NCI-H128 (cell line): ENCODE results near the gene CFDP1.

ENCODE experiments used
- DNase-seq: peaks from one replicate; lab custom pipeline; 2025; ENCODE audit not compliant: unreplicated experiment; lab: John Stamatoyannopoulos, UW

CFDP1 gene

DNA sequence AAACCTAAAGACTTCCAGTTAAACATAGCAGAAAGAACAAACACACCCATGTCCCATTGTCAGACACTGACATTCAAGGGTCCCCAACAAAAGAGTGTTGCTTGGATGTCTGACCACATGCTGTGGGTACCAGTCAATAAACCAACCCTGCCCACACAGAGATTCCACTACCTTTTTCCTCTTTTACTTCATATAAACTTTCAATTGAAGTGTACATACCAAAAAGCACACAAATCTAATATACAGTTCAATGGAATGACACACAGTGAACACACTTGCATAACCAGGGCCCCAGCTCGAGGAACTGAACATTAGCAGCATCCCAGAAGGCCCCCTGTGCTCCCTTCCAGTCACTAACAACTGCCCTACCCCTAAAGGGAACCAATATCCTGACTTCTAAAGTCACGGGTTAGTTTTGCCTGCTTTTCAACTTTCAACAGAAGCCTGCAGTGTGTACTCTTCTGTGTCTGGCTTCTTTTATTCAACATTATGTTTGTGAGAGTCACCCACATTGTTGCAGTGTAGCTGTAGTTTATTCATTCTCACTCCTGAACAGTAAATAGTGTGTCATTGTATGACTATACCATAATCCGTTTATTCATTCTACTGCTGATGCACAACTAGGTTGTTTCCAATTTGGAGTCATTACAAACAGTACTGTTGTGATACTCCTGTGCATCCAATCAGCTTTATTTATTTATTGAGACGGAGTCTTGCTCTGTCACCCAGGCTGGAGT lies 18.0 kb downstream of the CFDP1 start:
- no peak for DNase-seq

DNA sequence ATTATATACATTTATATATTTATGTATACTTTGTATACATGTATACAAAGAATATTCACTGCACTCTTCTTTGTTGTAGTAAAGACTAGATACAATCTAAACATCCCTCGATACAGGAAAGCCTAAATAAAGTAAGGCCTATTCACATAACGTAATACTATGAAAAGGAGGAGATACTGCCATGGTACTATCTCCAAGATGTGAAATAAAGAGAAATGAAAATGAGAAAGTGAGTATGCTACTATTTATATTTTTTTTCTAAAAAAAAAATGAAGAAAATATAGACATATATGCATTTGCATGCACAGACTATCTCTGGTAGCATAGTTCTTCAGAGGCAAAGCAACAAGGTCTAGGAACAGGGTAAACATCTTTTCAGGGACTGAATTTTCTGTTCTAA lies 19.4 kb downstream of the CFDP1 start:
- DNase-seq = no peak

DNA sequence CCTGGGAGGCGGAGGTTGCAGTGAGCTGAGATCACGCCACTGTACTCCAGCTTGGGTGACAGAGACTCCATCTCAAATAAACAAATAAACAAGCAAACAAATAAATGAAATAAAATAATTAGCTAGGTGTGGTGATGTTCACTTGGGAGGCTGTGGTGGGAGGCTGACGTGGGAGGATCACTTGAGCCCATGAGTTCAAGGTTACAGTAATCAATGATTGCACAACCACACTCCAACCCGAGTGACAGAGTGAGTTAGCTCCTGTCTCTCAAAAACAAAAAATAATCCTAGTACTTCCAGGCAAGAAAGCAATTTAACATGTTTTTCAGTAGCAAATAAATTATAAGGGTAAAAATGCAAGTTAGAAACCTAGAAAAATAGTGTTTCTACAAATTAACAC lies 26.4 kb downstream of the CFDP1 start:
- DNase-seq = no peak

DNA sequence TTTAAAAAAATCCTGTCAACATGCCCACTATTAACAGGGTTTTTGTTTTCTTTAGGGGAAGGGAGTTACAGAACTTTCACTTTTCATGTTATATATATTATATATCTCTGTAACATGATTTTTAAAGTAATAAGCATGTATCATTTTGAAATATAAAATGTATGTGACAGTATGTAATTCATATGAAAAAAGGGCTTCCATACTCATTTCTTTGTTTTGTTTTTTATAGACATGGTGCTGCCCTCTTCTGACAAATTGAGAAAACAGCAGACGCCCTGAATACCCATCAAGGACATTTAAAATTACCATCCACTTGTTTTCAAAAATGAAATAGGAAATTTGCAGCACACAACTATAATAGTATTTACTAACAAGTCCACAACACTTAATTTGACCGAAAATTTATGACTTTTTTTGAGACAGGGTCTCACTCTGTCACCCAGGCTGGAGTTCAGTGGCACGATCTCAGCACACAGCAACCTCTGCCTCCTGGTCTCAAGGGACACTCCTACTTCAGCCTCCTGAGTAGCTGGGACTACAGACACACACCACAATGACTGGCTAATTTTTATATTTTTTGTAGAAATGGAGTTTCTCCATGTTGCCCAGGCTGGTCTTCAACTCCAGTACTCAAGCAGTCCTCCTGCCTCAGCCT lies 30.4 kb downstream of the CFDP1 start:
- no peak for DNase-seq

DNA sequence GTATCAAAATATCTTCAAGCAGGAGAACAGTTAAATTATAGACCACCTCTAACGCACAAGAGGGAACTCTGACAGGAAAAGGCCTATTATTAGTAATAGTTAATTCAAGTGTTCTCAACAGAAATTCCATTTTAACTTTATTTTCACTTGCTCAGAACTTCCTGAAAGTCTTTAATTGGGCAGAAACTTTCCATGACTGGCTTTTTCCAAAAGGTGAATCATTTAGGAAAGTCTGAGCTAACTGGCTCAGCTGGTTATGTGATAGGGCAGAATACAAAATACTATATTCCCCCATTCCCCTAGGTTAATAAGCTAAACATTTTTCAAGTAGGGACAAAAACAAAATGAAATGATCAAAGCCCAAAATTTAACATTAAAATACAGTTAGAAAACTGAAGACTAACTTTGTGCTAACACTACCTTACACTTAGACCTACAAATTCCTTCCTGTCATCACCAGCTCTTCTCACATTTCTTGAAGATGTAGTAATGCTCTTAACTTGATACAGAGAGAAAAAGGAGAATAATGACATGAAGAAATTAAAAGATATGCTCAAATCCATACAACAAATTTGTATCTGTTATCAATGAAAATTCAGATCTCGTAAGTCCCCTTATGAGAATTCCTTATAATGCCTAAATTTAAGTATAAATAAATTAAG lies 31.0 kb downstream of the CFDP1 start:
- no peak for DNase-seq

DNA sequence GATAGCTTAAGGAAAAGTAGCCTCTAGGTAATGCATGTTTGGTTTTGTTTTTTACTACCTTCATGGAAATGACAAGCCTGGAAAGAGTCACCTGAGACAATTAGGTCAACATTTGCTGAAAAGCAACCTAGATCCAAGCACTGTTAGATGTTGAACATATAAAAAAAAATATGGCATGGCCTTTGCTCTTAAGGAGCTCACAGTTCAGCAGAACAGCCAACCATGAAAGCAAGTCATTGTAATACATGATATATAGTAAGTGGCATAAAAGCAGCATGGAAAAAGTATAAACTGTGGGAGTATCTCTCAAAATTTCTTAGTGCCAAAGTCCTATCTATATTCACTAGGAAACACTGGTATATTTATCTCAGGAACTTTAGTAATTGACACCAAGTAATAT lies 31.6 kb downstream of the CFDP1 start:
- DNase-seq = no peak

DNA sequence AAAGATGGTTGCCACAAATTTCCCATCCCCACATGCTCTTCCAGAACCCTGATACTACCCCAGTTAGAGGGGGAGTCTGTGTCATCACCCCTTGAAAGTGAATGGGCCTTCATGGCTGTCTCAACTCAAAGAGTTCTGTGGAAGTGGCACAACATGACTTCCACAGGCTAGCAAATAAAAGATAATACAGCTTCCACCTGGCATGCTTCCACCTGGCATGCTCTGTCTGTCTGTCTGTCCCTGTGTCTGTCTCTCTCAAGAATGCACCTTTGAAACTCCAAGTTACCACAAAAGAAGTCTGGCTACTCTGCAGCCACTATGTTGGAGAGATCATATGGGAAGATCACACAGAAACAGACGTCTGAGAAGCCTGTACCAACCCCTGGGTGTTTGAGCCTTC lies 35.0 kb downstream of the CFDP1 start:
- no peak for DNase-seq

DNA sequence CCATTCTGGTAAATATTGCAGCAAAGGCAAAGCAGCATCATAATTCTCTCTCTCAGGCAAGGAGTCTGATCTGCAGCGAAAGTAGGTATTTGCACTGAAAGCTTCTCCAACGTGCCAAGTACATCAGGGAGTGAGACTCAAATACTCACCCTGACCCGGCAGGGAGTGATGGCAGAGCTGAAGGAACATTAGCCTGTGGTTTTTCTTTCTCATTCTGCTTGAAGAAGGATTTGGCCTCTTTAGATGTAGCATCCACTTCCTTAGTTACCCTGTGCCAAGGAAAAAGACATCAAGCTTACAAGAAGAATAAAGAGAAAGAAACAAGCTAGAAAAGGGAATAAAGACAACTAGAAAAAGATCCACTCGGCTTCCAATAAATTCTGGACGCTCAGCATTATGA lies 38.4 kb downstream of the CFDP1 start:
- no peak for DNase-seq

DNA sequence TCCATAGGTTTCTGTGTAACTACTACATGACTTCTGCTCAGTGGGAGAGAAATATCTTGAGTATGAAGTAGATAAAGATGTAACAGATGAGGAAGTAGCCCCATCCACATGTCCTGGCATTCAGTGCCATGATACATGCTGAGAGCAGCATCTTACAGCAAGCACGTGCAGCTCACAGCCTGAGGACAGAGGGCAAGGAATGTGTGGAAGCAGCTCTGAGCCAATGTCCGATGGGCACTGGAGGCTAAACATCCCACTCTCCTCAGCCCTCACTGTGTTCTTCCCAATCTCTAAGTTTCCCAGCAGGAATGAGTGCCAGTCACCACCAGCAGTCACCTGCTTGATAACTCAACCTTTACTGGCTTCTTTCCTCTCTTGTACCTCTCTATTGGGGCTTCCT lies 40.4 kb downstream of the CFDP1 start:
- no peak for DNase-seq

DNA sequence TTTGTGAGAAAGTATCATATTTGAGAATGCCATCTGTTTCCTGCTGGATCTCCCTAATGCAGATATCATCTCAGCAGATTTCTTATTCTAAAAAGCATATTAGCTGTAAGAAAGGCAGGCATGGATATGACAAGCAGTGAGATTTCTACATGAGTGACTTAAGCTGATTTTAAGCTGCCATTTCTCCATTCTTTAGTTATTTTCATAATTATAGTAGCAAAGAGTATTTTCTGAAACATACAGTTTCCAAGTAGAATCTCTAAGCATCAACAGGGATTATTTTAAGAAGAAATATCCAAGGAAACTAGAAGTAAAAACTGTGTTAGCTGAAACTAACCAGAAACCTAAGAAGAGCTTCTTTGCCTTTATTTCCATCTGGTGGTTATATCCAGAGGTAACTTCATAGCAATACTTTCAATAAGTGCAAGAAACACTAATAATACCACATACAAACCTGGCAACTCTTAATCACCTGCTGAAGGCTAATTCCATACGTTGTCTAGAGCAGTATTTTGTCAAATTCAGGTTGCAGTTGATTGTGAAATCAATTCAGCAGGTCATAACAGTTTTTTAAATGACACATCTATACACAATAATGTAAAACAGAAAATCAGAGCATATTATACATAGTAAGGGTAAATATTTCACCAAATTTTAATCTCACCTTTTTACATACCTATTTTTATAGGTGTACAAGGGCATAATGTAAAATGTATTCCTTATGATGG lies 42.2 kb downstream of the CFDP1 start:
- DNase-seq = no peak

DNA sequence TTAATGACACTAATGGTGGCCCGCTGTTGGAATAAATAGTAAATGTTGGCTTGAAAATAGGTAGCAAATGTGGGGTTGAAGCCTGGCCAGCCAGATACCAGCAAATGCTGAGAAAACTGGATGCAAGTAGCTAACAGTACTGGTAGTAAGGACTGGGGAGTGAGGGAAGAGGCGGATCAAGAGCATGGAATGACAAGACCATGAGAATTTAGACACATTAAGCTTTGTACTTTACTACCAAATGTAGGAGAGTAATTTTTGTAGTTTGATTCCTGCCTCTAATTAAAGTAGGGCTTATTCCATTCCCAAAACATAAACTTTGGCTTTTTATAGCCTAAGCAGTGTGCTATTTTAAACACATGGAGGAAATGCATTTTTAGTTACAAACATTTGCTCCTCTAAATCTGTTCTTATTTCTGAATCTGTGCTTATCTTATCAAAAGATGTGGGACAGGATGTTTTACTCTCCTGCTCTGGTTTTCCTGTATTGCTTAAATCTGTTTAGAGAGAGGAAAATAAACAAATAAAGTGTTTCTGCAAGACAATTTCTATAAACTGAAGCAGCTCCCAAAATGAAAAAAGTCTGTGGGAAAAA lies 44.1 kb downstream of the CFDP1 start:
- DNase-seq = no peak

DNA sequence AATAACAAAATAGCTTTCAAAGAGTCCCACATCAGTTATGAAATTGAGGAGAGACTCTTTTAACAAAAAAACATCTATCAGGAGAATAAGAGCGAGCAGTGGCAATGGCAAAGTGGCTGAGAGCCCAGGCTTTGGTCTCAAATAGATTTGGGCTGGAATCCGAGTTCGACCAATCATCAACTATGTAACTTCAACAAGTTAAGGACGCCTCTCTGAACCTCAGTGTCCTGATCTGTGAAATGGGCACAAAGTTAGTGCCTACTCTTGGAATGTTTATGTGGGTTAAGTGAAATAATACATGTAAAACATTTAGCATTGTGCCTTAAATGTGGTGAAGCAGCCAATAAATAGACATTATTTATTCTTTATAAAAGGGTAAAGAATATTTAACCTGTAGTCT lies 45.4 kb downstream of the CFDP1 start:
- no peak for DNase-seq

DNA sequence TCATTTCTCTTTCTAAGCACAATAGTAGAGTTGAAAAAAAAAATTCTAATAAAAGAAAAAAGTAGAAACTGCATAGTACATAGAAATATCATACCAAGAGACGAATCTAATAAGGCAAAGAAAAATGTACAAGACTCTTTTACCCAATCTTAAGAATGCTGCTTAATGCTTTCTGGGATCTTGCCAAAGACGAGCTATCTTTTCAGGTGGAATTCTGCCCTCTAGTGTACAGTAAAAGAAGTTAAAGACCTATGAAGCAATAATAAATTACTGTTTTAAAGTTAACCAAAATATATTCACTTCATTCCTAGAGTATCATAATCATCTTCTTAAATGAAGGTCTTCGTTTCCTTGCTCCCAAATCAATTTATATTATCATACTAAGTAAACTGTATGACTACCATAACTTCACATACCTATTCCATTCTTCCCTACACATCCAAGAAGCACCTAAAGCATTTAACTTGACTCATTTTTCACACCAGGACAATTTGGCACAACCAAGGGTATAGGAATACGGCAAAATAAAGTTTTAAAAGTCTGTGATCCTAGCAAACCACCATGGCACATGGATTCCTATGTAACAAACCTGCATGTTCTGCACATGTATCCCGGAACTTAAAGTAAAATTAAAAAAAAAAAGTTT lies 47.7 kb downstream of the CFDP1 start:
- no peak for DNase-seq

DNA sequence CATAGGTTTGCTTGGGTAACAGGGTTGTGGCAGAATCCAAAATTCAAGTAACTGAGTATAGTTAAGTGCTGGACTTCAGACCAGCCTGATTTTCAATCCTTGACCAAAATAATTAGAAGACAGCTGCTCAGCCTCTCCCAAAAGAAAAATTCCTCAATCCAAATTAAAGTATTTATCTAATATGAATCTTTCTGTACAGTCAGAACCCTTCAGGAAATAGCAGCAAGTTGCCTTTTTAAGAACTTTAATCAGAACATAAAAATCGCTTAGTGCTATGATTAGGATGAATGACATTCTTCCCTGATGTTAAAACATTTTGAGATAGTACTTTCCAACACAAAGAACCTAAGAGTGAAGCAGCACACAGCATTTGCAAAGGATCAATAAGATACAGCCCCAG lies 50.2 kb downstream of the CFDP1 start:
- DNase-seq = no peak

DNA sequence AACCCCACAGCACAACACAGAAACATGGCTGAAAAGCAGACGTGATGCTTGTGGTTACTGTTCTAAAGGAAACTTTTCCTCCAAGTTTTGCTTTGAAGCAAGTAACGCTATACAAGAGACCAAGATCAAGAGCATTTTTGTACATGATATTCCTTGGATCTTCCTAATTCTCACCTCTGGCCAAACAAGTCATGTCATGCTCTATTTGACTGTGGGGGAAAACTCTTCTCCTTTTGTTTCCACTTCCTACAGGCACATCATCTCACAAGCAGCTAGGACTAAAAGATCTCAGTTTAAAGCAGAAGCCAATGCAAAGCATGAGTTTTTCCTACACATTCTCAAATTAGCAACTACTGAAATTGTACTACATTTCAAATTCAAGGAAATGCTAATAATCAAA lies 50.7 kb downstream of the CFDP1 start:
- DNase-seq = no peak

DNA sequence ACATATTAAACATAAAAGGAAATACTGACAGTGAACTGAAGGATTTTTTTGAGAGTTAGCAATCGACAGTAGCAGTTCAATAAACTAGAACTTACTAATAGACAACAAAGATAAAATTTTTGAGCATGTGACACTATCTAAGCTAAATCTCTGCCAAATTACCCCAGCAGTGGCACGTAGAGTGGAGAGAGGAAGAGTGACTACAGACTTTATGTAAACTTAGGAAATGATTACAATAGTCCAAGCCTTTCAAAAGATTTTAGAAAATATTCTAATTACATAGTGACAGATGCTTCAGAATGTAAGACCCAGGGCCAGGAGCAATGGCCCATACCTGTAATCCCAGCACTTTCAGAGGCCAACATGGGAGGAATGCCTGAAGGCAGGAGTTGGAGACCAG lies 52.4 kb downstream of the CFDP1 start:
- no peak for DNase-seq

DNA sequence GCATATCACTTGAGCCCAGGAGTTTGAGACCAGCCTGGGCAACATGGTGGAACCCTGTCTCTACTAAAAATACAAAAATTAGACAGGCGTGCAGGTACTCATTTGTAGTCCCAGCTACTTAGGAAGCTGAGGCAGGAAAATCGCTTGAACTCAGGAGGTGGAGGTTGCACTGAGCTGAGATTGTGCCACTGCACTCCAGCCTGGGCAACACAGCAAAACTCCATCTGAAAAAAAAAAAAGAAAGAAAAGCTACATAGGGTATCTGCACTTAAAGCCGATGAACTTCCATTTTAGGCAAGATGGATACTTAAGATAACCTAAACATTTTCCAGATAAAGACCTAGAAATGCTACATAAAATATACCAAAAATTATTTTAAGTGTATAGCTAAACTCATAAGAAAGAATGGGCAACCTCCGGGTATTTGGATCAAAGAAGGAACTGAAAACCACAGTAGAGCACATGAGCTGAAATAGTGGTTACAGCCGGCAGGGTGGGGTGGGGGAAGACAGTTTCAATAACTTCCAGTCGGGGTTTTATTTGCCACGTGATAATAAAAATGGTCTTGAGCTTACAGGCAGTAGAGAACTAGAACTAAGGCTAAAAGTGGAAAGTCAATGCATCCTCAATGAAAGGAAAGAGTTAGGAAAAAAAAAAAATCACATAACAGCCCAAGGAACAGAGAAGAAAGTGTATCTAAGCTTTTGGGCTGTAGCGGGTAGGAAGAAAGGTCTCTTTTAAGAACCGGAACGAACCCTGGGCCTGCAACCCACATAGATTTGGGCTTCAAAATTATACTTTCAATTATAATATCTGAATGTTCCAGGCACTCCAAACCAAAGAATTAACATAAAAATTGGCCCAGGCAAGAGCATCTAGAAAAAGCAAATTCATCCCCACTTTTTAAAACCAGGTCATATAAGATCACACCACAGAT lies 53.1 kb downstream of the CFDP1 start:
- DNase-seq = no peak

DNA sequence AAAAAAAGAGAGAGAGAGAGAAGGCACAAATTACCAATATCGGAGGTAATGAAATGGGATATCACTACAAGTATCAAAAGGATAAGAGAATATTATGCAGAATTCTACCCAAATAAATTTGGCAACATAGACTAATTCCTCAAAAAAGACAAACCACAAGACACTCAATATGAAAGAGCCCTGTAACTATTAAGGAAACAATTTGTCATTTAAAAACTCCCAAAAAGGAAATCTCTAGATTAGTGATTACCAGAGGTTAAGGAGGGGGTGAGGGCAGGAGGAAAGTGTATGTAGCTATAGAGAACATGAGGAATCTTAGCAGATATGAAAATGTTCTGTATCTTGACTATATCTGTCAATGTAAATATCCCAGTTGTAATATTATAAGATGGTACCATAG lies 54.0 kb downstream of the CFDP1 start:
- DNase-seq = no peak

DNA sequence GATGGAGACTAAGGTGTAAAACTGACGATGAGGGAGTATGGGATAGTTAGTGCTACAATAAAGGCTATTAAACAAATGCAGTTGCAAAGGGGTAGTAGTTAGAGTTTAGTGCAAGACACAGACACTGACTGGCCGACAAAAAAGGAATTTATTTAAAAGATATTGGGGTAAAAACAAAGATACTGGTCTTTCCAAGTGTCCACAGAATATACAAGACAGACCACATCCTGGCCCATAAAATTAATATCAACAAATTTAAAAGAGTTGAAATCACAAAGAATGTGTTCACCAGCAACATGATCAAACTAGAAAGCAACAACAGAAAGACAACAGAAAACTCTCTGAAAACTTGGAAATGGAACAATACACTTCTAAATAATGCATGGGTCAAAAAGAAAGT lies 54.7 kb downstream of the CFDP1 start:
- no peak for DNase-seq
